Small intestine (tissue), 7 donors: ENCODE measurements around the gene NEDD4L. TPM values are rescaled to one million over a fixed set of nuclear protein-coding genes. Genes with fewer than 3 reads are reported as not detected.
"Not testable (repeated sequence)": the region's sequence is repeated elsewhere in the genome, so short reads cannot be mapped to it uniquely, and the experiment has no call there.

Experiments used
- DNase-seq, 2 donors: peaks; one replicate each; pipeline versions ENCODE4 v3.0.0 to v3.0.0-alpha.2; 2013
- FAIRE-seq: peaks from 2 replicates; lab custom pipeline; 2012; peaks lifted over from hg19 to GRCh38; lab: Jason Lieb, UNC
- H3K27ac ChIP-seq, 3 donors: one replicate each; pipeline ENCODE4 v1.5.1; 2013; ENCODE audit warnings: low read length in 2 of 3, mild to moderate bottlenecking in 2 of 3, control low read depth in 1 of 3, inconsistent platforms in 1 of 3, low read depth in 1 of 3, moderate library complexity in 1 of 3
- H3K27me3 ChIP-seq, 3 donors: one replicate each; pipeline ENCODE4 v1.6.1; 2013; ENCODE audit warnings: low read length in 3 of 3, inconsistent platforms in 1 of 3; ENCODE audit not compliant: control insufficient read depth in 3 of 3, insufficient read depth in 3 of 3
- H3K36me3 ChIP-seq, 3 donors: one replicate each; pipeline ENCODE4 v1.6.1; 2013; ENCODE audit warnings: low read length in 3 of 3, inconsistent platforms in 1 of 3, low read depth in 1 of 3, mild to moderate bottlenecking in 1 of 3, moderate library complexity in 1 of 3; ENCODE audit not compliant: control insufficient read depth in 3 of 3, insufficient read depth in 2 of 3
- H3K4me1 ChIP-seq, 3 donors: one replicate each; pipeline ENCODE4 v1.6.1; 2013; ENCODE audit warnings: low read length in 2 of 3, inconsistent platforms in 1 of 3, low read depth in 1 of 3, mild to moderate bottlenecking in 1 of 3, moderate library complexity in 1 of 3; ENCODE audit not compliant: control insufficient read depth in 3 of 3, insufficient read depth in 2 of 3
- H3K4me3 ChIP-seq, 3 donors: one replicate each; pipeline ENCODE4 v1.5.1; 2013; ENCODE audit warnings: low read length in 3 of 3, control low read depth in 1 of 3, inconsistent platforms in 1 of 3, low read depth in 1 of 3, mild to moderate bottlenecking in 1 of 3, moderate library complexity in 1 of 3
- H3K9me3 ChIP-seq, 2 donors: one replicate each; pipeline ENCODE4 v1.6.1; 2013; ENCODE audit warnings: low read depth in 1 of 2, low read length in 1 of 2; ENCODE audit not compliant: control insufficient read depth in 2 of 2, insufficient read depth in 1 of 2
- WGBS, 3 donors: extraction: QIAGEN DNeasy Blood & Tissue Kit; methylation state at CpG; one replicate each; pipeline ENCODE4 v1.1.7; 2013; 5-methylcytosine and 5-hydroxymethylcytosine counted together
- polyA plus RNA-seq, 4 donors: library from polyadenylated mRNA; stranded (reverse) in 3 of 4; unstranded in 1 of 4; fragments of 200-250 nt in 3 of 4; fragments of 120-200 nt in 1 of 4; gene quantifications; one replicate each; pipeline versions ENCODE4 v1.2.1 to v1.2.3, GENCODE V29; 2013
- donor health status: healthy with polysubstance abuse.
- donor health status: control.
- donor health status: control.
- donor health status: Bipolar disorder and iron deficiency.
- donor health status: healthy.

Gene NEDD4L
- polyA plus RNA-seq, 4 donors: 36.5 to 113 (median 96.2) TPM

DNA sequence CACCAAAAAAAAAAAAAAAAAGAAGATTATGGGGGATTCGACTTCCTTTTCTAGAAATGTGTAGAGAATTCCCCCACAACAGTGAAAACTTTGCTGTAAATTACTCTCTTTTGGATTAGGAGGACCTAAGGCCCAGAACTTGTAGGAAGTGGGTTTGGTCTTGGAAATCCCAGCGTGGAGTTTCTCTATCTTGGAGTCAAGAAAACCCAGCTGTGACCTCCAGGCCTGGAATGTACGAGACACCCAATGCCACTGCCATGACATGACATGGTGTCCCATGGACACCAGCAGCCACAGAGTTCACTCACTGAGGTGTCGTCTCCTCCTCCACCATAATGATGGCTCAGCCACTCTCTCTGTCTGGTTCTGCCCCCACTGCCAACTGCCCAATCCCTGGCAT, 382.6 kb downstream of the NEDD4L start:
- no peaks in the 10 kb centered on the region for H3K9me3 ChIP-seq
- H3K4me3 ChIP-seq: no peak overlapping the region
- DNase-seq (no peak), FAIRE-seq (no peak)
- H3K27ac ChIP-seq: no peak overlapping the region
- H3K27me3 ChIP-seq: no peaks in the 10 kb centered on the region
- no peaks in the 10 kb centered on the region for H3K36me3 ChIP-seq
- WGBS, 3 donors: 83 to 90% (median 86%) methylated on average over 4 of the region's 4 CpGs
- H3K4me1 ChIP-seq: peaks cover 0 to 5% (median 3%) of the 10 kb centered on the region in 3 donors

- Histone ChIP-seq H3K36me3 (no peaks in the 10 kb centered on the region), H3K27me3 (no peaks in the 10 kb centered on the region), H3K4me3 (no peak overlapping the region), H3K9me3 (no peaks in the 10 kb centered on the region), H3K4me1 (peaks cover 0 to 5% (median 3%) of the 10 kb centered on the region in 3 donors), H3K27ac (no peak overlapping the region)
- DNase-seq (no peak), FAIRE-seq (no peak)
- WGBS, 3 donors: 70 to 79% (median 74%) methylated on average over 5 of the region's 5 CpGs
Observed at GRCh38 chr18:58427321-58427720, 383.3 kb downstream of the NEDD4L start.

- H3K27me3 ChIP-seq: no peaks in the 10 kb centered on the region
- peaks cover 0 to 5% (median 3%) of the 10 kb centered on the region in 3 donors for H3K4me1 ChIP-seq
- peak overlapping the region in 2 of 3 donors; percentile 0 to 28 for H3K27ac ChIP-seq
- no peak overlapping the region for H3K4me3 ChIP-seq
- no peaks in the 10 kb centered on the region for H3K36me3 ChIP-seq
- peak; percentile 33 to 72 for DNase-seq
- no peaks in the 10 kb centered on the region for H3K9me3 ChIP-seq
- WGBS, 3 donors: 19 to 37% (median 31%) methylated on average over 6 of the region's 6 CpGs
- FAIRE-seq: no peak
Observed at GRCh38 chr18:58429442-58429841, 385.4 kb downstream of the NEDD4L start.

DNA sequence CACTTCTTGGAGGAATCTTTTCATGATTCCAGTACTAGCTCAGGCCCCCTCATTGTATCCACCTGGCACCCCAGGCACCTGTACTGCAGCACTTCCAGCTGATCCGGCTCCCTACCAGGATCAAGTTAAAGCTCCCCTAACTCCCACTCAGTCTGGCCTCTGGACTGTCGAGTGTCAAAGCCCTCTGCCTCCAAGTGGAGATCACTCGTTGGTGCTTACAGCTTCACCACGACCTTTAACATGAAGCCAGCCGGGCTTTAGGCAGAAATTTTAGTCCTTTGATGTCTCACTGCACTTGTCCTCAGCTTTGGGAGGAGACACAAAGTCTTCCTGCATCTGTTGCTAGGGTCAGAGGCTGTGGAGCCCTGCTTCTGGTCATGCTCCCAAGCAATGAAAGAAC, 387.2 kb downstream of the NEDD4L start:
- H3K4me3 ChIP-seq: no peak overlapping the region
- WGBS, 3 donors: 66 to 72% (median 72%) methylated on average over 5 of the region's 5 CpGs
- H3K27ac ChIP-seq: no peak overlapping the region
- H3K9me3 ChIP-seq: no peaks in the 10 kb centered on the region
- no peaks in the 10 kb centered on the region for H3K36me3 ChIP-seq
- H3K27me3 ChIP-seq: no peaks in the 10 kb centered on the region
- no peak for DNase-seq
- H3K4me1 ChIP-seq: peaks cover 0 to 5% (median 3%) of the 10 kb centered on the region in 3 donors
- FAIRE-seq: no peak

DNA sequence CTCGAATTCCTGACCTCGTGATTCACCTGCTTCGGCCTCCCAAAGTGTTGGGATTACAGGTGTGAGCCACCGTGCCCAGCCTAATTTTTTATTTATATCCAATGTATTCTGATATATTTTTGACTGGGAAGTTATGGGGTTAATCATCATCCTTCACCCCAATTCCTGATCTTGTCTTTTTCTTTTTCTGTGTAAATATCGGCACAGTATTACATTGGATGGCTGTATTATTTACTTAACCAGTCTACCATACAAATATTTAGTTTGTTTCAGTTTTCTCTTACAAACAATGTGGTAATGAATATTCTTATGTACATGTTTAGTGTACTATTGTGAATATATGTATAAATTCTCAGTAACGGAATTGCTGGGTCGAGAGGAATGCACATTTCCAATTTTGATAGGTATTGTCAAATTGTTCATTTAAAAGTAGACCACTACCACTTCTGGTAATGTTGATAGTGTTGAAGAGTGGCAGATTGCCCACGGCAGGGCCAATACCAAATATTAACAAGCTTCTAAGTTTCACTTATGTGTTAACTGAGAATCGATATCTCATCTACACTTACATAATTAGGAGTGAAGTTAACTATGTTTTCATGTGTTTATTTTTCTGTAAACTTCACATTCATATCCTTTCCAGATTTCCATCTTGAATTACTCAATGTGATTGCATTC, 388.2 kb downstream of the NEDD4L start:
- FAIRE-seq (no peak), DNase-seq (no peak)
- H3K27ac ChIP-seq: no peak overlapping the region
- peaks cover 0 to 5% (median 3%) of the 10 kb centered on the region in 3 donors for H3K4me1 ChIP-seq
- no peak overlapping the region for H3K4me3 ChIP-seq
- H3K27me3 ChIP-seq: no peaks in the 10 kb centered on the region
- no peaks in the 10 kb centered on the region for H3K36me3 ChIP-seq
- 87 to 93% (median 89%) methylated on average over 9 of the region's 9 CpGs for WGBS, 3 donors
- no peaks in the 10 kb centered on the region for H3K9me3 ChIP-seq

GRCh38 chr18:58435221-58436005, 391.4 kb downstream of the NEDD4L start:
- peaks cover 0 to 12% (median 2%) of the 10 kb centered on the region in 3 donors for H3K4me1 ChIP-seq
- not testable (repeated sequence) for H3K27ac ChIP-seq, DNase-seq, FAIRE-seq, H3K27me3 ChIP-seq, H3K36me3 ChIP-seq, H3K4me3 ChIP-seq, H3K9me3 ChIP-seq
- 90 to 92% (median 92%) methylated on average over 7 of the region's 7 CpGs for whole genome bisulfite sequencing, 3 donors

DNA sequence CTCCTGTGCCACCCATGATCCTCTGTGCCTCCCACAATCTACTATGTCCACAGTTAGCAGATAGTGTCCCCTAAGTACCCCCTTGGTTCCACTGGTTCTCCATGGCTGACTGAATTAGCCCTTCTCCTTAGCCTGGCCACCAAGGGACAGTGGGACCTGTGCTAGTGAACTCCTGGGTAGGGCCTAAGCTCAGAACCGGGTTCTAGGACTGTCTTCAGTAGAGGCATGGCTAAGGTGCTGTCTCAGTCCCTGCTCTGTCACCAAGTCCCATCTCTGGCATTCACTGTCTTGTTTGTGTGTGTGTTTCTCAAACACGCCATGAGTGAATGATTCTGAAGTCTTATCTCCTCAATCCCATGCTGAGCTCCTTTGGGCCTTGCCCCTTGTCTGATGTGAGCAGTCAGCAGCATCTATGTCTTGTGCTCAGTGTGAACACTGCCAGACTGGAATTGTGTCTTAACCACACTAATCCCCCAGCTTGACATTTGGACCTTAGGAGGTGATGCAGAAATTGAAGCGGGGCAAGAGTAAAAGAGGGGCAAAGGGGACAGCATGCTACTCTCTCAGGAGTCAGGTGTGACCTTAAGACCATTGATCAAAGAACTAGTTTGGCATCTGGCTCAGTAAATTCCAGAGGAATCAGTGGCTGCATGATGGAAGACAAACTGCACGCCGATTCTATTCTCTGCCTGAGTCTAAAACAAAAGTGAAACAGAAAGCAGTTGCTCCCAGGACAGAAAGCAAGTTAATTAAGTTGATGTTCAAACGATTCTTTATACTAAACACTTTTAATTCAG, 394.3 kb downstream of the NEDD4L start:
- H3K27me3 ChIP-seq: no peaks in the 10 kb centered on the region
- peaks cover 0 to 13% (median 2%) of the 10 kb centered on the region in 3 donors for H3K4me1 ChIP-seq
- no peaks in the 10 kb centered on the region for H3K9me3 ChIP-seq
- peak overlapping the region in 2 of 3 donors; percentile 18 to 65 for H3K27ac ChIP-seq
- H3K36me3 ChIP-seq: no peaks in the 10 kb centered on the region
- FAIRE-seq (no peak), DNase-seq (peak; percentile 76 to 78)
- peak overlapping the region in 2 of 3 donors; percentile 16 to 24 for H3K4me3 ChIP-seq
- WGBS, 3 donors: 24 to 35% (median 33%) methylated on average over 6 of the region's 6 CpGs

DNA sequence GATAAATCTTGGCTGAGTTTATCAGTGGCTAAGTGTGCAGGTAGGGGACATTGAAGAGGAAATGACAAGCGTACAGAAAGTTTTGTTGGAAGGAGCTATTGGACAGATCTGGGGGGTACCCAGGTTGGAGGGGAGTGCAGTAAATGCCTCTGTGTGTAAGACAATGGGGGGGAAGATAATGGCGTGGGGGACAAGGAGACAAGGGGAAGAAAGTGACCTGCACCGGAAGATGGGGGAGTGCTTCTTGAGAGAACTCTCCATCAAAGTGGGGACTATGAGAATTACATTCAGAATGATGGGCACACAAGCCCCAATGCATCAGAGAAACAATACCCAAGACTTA, 394.9 kb downstream of the NEDD4L start:
- H3K4me3 ChIP-seq: peak overlapping the region in 1 of 3 donors; percentile 24
- FAIRE-seq: no peak

More for the DNA sequence above, 394.9 kb downstream of the NEDD4L start:
- 12 to 43% (median 15%) methylated on average over 3 of the region's 3 CpGs for WGBS, 3 donors
- Histone ChIP-seq H3K4me1 (peaks cover 0 to 16% (median 2%) of the 10 kb centered on the region in 3 donors), H3K27me3 (no peaks in the 10 kb centered on the region), H3K27ac (peak overlapping the region; percentile 18 to 65 (median 62)), H3K36me3 (no peaks in the 10 kb centered on the region), H3K9me3 (no peaks in the 10 kb centered on the region)
- DNase-seq: no peak
